GM18870 (cell line): ENCODE data around the gene YPEL2.

Experiments
- ATAC-seq: cut with Tn5 transposase; IDR thresholded peaks from one replicate; pipeline ENCODE4 v1.9.1; 2021; ENCODE audit warnings: moderate library complexity; ENCODE audit not compliant: unreplicated experiment

YPEL2 gene

DNA sequence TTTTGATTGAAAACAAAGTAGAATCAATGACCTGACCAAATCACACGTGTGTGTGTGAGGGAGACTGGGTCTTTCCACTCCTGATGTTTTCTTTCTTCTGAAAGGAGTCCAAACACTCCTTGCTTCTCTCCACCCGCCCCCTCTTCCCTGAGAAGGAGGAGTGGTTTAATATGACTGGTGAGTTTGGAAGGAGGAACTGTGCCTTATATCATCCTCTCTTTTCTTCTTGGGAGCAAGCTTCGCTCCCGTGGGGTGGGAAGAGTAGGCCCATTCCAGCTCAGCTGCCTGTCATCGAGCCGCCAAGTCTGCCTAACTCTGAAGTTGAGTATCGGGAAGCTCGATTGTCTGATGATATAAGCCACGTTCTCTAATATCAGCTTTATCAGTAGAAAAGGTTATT is 96.5 kb downstream of the YPEL2 start:
- ATAC-seq: no peak

DNA sequence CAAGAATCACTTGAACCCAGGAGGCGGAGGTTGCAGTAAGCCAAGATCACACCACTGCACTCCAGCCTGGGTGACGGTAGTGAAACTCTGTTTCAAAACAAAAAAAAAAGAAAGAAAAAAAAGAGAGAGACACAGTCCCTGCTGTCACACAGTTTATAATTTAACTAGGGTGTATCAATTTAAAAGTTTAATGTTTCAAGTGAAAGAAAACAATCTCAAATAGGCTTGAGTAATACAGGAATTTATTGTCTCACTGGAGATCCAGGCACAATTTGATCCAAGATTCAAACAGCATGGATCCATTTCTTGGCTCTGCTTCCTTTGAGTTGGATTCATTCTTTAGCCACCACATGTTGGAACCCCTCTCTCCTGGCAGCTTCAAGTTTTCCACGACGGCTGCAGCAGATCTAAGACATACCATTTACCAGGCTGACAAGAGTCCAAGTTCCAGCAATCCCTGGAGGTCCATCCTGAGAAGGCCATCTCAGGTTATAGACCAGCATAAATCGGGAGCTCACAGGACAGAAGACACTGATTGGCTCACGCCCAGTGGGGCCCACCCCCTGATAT is 97.5 kb downstream of the YPEL2 start:
- ATAC-seq: no peak

DNA sequence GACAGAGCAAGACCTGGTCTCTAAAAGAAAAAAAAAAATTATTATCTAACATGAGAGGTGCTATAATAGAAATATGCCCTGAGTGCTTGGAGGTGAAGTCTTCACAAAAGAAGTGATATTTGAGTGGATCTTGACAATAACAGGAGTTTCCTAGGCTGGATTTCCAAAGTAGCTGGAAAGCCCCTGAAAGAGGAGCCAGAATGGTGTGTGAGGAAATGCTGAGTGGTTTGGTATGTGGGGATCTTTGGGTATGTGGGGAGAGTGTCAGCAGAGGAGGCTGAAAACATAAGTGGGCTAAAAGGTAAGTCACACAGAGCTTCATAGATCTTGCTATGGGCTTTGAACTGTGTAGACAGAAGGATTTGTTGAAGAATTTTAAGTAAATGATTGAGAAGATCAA is 100.1 kb downstream of the YPEL2 start:
- no peak for ATAC-seq

DNA sequence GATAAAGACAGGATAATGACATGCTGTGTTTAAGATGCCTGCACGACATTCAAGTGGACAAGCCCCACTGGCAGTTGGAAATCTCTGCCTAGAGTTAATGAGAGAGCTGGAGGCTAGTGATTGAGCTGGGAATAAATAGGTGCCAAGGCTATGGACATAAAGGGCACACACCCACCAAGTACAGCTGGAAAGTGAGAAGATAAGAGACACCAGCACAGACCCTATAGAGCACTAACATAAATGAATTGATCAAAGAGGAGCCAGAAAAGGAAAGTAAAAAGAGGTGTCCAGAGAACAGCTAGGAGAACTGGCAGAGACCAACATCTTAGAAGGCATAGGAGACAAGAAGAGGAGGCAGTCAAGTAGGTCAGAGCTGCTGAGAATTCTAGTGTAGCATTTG is 101.2 kb downstream of the YPEL2 start:
- no peak for ATAC-seq

DNA sequence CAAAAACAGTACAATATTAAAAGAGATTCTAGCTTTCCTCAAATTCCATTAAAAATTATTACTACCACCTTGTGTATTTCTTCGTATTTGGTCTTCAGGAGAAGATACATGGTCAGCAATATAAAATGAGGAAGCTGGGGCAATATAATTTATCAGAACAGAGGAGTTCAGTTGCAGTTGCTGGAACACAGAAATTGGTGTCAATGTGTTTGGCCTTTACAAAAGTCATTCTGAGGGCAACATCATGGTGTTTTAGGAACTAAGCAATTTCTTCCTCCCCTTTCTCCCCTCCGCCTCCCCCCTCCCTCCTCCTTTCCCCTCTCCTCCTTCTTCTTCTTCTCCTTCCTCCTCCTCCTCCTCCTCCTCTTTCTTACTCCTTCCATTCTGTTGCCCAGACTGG is 102.1 kb downstream of the YPEL2 start:
- ATAC-seq: no peak

DNA sequence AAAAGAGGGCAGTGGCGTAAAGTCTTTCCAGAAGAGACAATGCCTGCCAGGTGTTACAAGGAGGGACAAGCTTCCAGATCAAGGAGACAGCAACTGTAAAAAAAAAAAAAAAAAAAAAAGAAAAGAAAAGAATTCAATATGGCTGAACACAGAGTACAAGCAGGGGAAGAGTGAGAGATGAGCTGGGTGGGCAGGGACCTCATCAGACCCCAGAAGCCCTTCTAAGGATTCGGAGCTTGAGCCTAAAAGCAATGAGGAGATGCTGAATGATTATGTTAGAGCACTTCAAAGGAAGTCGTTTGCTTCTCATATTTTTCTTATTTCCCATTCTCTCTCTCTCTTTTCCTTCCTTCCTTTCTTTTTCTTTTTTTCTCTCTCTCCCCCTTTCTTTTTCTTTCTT is 103.0 kb downstream of the YPEL2 start:
- no peak for ATAC-seq

DNA sequence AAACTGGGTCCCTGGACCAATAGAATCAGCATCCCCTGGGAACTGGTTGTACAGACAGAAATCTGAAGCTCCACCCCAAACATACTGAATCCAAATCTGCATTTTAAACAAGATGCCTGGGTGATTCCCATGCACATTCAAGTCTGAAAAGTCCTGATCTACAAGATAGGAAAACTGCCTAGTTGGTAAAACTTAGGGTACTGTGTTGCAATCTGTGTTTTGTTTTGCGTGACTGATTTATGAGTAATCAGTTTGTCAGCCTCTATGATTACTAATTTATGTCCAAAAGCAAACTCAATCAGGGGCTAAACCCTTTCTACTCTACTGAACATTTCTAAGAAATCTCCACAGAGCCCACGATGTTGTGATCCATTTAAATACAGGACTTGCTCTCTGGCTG is 103.8 kb downstream of the YPEL2 start:
- no peak for ATAC-seq

DNA sequence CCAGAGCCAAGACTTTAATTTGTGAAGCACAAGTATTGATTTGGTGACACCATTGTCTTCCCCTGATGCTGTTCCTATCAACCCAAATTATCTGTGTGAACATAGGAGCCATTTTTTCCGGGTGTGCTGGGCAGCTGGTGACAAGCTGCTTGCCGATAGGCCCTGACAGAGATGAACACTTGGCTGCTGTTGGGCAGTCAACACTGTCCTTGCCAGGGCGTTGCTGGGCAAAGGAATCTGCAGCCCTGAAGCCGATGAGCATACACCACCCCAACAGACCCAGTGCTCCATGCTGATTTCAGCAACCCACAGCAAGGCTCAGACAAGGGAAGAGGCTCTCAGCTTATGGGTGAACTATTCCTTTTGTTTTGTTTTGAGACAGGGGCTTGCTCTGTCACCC is 105.4 kb downstream of the YPEL2 start:
- no peak for ATAC-seq

DNA sequence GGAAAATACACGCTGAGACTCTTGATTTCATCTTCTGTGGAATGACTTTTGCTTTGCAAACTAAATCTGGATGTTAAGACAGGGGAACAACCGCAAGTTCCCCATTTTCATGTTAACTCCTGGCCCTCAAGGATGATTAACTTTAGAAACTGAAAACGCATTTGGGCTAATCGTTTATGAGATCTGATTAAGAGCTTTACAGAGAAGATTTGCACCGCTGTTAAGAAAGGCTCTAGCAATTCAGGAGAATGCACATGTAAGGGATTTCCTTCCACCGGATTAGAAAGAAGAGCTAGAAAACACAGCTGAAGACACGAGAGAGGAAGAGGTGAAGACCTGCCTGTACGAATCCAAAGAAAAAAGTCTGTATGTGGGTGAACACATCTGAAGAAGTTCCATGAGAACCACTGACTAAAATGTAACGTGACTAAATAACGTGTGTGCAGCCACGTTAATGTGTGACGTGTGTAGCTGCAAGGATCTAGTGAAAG is 106.4 kb downstream of the YPEL2 start:
- no peak for ATAC-seq

DNA sequence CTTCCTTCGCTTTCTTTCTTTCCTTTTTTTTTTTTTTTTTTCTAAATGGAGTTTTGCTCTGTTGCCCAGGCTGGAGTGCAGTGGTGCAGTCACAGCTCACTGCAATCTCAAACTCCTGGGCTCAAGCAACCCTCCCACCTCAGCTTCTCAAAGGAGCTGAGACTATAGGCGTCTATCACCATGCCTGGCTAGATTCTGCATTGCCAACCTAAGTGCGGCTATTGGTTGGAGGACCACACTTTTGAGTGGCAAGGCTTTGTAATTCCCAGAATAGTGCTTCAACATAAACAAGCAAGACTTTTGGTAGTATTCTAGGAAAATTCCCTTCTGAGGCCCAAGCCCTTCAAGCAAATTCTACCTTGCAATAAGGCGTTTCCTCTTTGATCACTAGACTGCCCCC is 107.8 kb downstream of the YPEL2 start:
- no peak for ATAC-seq

DNA sequence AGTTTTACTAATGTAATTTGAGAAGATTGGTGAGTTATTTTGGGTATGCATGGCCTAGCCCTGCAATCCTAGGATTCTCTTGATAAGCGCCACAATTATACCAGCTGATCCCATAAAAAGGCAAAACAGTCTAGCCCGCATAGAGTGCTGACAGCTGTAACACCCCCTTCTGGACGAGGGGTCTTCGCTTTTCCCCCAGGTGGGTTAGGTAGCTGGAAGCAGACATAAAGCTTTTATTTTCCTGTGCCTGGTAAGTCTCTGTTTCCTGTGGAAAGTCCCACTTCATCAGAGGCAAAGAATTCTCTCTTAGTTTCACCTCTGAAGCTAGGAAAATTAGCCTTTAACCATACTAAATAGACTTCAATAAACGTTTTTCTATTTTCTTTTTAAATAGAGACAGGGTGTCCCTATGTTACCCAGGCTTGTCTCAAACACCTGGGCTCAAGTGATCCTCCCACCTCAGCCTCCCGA is 108.3 kb downstream of the YPEL2 start:
- no peak for ATAC-seq

DNA sequence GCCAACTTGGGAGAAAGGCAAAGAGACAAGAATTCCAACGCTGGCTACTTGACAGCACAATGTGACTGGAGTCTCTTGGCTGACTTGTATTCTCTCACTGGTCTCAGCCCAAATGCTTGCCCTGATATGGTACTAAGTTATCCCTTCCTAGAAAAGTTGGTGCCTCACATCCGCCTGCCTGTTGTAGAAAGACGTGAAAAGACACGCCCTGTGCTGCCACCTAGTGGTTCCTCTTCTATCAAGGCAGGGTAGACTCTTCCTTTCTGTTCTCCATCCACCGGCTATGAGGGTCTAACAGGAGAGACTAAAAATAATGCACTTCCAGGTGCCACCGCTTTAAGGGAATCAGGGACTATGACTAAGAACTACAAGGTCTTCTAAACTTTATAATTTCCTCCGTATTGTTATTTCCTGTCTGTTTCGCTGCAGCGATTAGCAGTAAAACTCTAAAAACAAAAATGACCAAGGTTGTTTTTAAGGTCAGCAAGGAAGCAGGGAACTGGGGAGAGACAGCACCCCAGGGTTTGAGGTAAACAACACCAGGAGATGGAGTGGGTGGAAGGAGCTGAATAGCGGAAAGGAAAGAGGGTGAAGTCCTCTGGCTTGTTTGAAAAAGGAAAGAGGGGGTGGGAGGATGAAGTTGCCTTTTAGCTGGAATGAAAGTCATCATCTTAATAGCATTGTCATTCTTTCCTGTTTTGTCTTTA is 109.5 kb downstream of the YPEL2 start:
- ATAC-seq: peak; percentile 70

DNA sequence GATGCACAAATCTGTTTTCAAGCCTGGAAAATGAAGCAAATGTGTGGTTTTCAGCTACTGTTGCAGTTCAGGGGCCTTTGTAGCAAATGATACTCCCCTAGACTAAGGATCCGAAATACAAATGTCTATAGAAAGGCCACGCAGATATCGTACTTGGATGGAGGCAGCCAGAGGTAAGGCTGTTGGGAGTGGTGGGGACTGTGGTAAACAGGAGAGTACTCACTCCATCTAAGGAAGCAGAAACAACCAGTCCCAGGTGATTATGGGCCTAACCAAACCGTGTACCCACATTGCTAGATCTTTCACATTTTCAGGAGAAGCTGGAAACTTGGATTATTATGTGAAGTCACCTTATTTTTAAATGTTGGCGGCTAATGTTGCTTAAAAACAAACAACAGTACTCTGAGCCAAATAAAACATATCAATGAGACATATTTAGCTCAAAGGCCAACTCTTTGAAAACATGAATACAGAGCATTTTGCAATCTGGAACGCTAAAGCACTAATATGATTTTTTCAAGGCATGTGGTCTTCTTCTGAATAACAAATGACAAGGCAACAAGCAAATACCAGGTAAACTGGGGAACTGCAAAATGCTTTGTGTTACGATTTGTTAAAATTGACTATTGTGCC is 110.1 kb downstream of the YPEL2 start:
- no peak for ATAC-seq

DNA sequence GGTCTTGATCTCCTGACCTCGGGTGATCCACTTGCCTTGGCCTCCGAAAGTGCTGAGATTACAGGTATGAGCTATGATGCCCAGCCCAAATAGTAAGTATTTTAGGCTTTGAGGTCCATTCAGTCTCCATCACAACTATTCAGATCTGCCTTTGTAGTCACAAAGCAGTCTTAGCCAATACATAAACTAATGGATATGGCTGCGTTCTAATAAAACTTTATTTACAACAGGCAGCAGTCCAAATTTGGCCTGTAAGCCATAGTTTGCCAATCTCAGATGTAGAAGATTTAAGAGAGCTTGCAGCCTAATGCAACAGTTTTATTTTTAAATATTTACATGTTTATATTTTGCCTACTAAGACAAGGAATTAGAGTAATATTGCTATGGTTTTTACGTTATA is 111.7 kb downstream of the YPEL2 start:
- no peak for ATAC-seq
